Measurements from ENCODE around the gene PROCA1. TPM values are rescaled to one million over a fixed set of nuclear protein-coding genes. Genes with fewer than 3 reads are reported as not detected.

The PROCA1 gene
- 13.9 and 23.7 TPM in 2 replicates for total RNA-seq (2014; rRNA removed; shearing (Covaris generic))

- H3K4me3 ChIP-seq (ENCODE audit: insufficient read depth, low read depth, low read length) = peak within 1 kb of the TSS; percentile 84
- no peaks in the 10 kb centered on the region for H3K27me3 ChIP-seq (ENCODE audit: control insufficient read depth, insufficient read depth, low read length)
- peaks cover 16% of the 10 kb centered on the region for H3K36me3 ChIP-seq (replicated peaks; ENCODE audit: control insufficient read depth, insufficient read depth, low read length)
- DNase-seq = peak; percentile 89
Measured at GRCh38 chr17:28711723-28712031, at the start of gene PROCA1. TSS of gene PROCA1 (minus strand) at chr17:28711888. CDS start at chr17:28711660, 228 bp downstream.

- Histone ChIP-seq H3K36me3 (replicated peaks; ENCODE audit: control insufficient read depth, insufficient read depth, low read length) (peaks cover 23% of the 10 kb centered on the region), H3K27me3 (ENCODE audit: control insufficient read depth, insufficient read depth, low read length) (no peaks in the 10 kb centered on the region), H3K4me3 (ENCODE audit: insufficient read depth, low read depth, low read length) (no peak overlapping the region)
- peak; percentile 79 for DNase-seq
Measured at GRCh38 chr17:28760601-28761562, 49.2 kb upstream of the PROCA1 start.

GRCh38 chr17:28759256-28759865, 47.7 kb upstream of the PROCA1 start:
- peaks cover 22% of the 10 kb centered on the region for H3K36me3 ChIP-seq (replicated peaks; ENCODE audit: control insufficient read depth, insufficient read depth, low read length)
- no peak overlapping the region for H3K4me3 ChIP-seq (ENCODE audit: insufficient read depth, low read depth, low read length)
- no peaks in the 10 kb centered on the region for H3K27me3 ChIP-seq (ENCODE audit: control insufficient read depth, insufficient read depth, low read length)
- DNase-seq = no peak

GRCh38 chr17:28758411-28759121, 46.9 kb upstream of the PROCA1 start:
- no peak for DNase-seq
- Histone ChIP-seq H3K36me3 (replicated peaks; ENCODE audit: control insufficient read depth, insufficient read depth, low read length) (peaks cover 22% of the 10 kb centered on the region), H3K27me3 (ENCODE audit: control insufficient read depth, insufficient read depth, low read length) (no peaks in the 10 kb centered on the region), H3K4me3 (ENCODE audit: insufficient read depth, low read depth, low read length) (no peak overlapping the region)

GRCh38 chr17:28756049-28756804, 44.5 kb upstream of the PROCA1 start:
- DNase-seq = no peak
- no peaks in the 10 kb centered on the region for H3K27me3 ChIP-seq (ENCODE audit: control insufficient read depth, insufficient read depth, low read length)
- H3K4me3 ChIP-seq (ENCODE audit: insufficient read depth, low read depth, low read length) = no peak overlapping the region
- peaks cover 22% of the 10 kb centered on the region for H3K36me3 ChIP-seq (replicated peaks; ENCODE audit: control insufficient read depth, insufficient read depth, low read length)

- Histone ChIP-seq H3K27me3 (ENCODE audit: control insufficient read depth, insufficient read depth, low read length) (no peaks in the 10 kb centered on the region), H3K4me3 (ENCODE audit: insufficient read depth, low read depth, low read length) (no peak overlapping the region), H3K36me3 (replicated peaks; ENCODE audit: control insufficient read depth, insufficient read depth, low read length) (peaks cover 28% of the 10 kb centered on the region)
- DNase-seq = no peak
Measured at GRCh38 chr17:28755486-28755885, 43.8 kb upstream of the PROCA1 start.

- H3K27me3 ChIP-seq (ENCODE audit: control insufficient read depth, insufficient read depth, low read length) = no peaks in the 10 kb centered on the region
- H3K4me3 ChIP-seq (ENCODE audit: insufficient read depth, low read depth, low read length) = no peak overlapping the region
- no peak for DNase-seq
- peaks cover 35% of the 10 kb centered on the region for H3K36me3 ChIP-seq (replicated peaks; ENCODE audit: control insufficient read depth, insufficient read depth, low read length)
Measured at GRCh38 chr17:28751600-28752366, 40.1 kb upstream of the PROCA1 start.

- no peak overlapping the region for H3K4me3 ChIP-seq (ENCODE audit: insufficient read depth, low read depth, low read length)
- H3K36me3 ChIP-seq (replicated peaks; ENCODE audit: control insufficient read depth, insufficient read depth, low read length) = peaks cover 41% of the 10 kb centered on the region
- DNase-seq = peak; percentile 86
- no peaks in the 10 kb centered on the region for H3K27me3 ChIP-seq (ENCODE audit: control insufficient read depth, insufficient read depth, low read length)
Measured at GRCh38 chr17:28750178-28751047, 38.7 kb upstream of the PROCA1 start.

GRCh38 chr17:28749516-28750177, 38.0 kb upstream of the PROCA1 start:
- Histone ChIP-seq H3K36me3 (replicated peaks; ENCODE audit: control insufficient read depth, insufficient read depth, low read length) (peaks cover 41% of the 10 kb centered on the region), H3K27me3 (ENCODE audit: control insufficient read depth, insufficient read depth, low read length) (no peaks in the 10 kb centered on the region), H3K4me3 (ENCODE audit: insufficient read depth, low read depth, low read length) (no peak overlapping the region)
- DNase-seq = no peak

GRCh38 chr17:28748852-28749515, 37.3 kb upstream of the PROCA1 start:
- H3K27me3 ChIP-seq (ENCODE audit: control insufficient read depth, insufficient read depth, low read length) = no peaks in the 10 kb centered on the region
- DNase-seq = no peak
- H3K36me3 ChIP-seq (replicated peaks; ENCODE audit: control insufficient read depth, insufficient read depth, low read length) = peaks cover 41% of the 10 kb centered on the region
- H3K4me3 ChIP-seq (ENCODE audit: insufficient read depth, low read depth, low read length) = no peak overlapping the region

- H3K27me3 ChIP-seq (ENCODE audit: control insufficient read depth, insufficient read depth, low read length) = no peaks in the 10 kb centered on the region
- no peak overlapping the region for H3K4me3 ChIP-seq (ENCODE audit: insufficient read depth, low read depth, low read length)
- no peak for DNase-seq
- H3K36me3 ChIP-seq (replicated peaks; ENCODE audit: control insufficient read depth, insufficient read depth, low read length) = peaks cover 41% of the 10 kb centered on the region
Measured at GRCh38 chr17:28747801-28748750, 36.4 kb upstream of the PROCA1 start.
